ENCODE data around the gene DENND5A.

DNA sequence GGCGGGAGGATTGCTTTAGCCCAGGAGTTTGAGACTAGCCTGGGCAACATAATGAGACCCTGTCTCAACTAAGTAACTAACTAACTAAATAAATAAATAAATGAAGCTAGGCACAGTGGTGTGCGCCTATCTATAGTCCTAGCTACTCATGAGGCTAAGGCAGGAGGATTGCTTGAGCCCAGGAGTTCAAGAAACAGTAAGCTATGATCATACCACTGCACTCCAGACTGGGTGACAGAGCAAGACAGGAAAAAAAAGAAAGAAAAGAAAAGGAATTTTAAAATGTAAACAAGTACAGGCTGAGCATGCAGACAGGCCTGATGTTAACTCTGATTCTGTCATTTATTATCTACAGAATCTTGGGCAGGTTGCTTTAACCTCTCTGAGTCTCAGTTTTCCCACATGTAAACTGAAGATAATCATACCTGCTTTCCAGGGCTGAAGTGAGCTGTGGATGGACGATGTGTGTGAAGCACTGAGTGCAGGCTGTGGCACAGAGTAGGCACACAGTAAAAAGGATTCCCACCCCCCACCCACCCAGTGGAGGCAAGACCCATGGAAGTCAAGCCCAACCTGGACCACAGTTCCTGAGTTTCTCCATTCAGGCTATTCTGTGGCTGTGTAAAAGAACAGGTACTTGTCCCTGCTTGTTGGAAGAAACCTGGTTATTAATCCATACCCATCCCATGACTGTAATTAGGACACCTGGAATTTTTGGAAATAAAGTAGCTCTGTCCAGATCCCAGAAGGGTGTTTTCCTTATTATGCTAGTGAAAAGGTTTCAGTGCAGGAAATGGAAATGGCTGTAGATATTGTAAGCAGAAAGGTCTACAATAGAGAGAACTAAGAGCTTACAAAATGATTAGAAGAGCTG lies 155.1 kb downstream of the DENND5A start:
- TF ChIP-seq CTCF (IDR thresholded peaks at IDR 0.05) (no peak), POLR2A (IDR thresholded peaks at IDR 0.05; ENCODE audit: low read depth) (no peak)

All from esophagus muscularis mucosa (tissue), 3 donors.